Mammary epithelial cell (primary cell): ENCODE data around the gene SIX4.

Experiments used
- EZH2 ChIP-seq: IDR thresholded peaks from 2 replicates; pipeline ENCODE4 v1.6.1; 2012; ENCODE audit warnings: low read length, inconsistent platforms, borderline replicate concordance
- TF ChIP-seq, protein P1 (sequence below), 2 donors: IDR thresholded peaks in 1 of 2; conservative IDR thresholded peaks in 1 of 2; 2 replicates each; pipeline ENCODE4 v1.5.1; 2011 to 2012; ENCODE audit warnings: inconsistent platforms in 2 of 2, low read length in 2 of 2, mild to moderate bottlenecking in 2 of 2, control low read depth in 1 of 2, low read depth in 1 of 2; ENCODE audit not compliant: insufficient read depth in 1 of 2; ENCODE audit errors: extremely low read depth in 1 of 2

DNA sequence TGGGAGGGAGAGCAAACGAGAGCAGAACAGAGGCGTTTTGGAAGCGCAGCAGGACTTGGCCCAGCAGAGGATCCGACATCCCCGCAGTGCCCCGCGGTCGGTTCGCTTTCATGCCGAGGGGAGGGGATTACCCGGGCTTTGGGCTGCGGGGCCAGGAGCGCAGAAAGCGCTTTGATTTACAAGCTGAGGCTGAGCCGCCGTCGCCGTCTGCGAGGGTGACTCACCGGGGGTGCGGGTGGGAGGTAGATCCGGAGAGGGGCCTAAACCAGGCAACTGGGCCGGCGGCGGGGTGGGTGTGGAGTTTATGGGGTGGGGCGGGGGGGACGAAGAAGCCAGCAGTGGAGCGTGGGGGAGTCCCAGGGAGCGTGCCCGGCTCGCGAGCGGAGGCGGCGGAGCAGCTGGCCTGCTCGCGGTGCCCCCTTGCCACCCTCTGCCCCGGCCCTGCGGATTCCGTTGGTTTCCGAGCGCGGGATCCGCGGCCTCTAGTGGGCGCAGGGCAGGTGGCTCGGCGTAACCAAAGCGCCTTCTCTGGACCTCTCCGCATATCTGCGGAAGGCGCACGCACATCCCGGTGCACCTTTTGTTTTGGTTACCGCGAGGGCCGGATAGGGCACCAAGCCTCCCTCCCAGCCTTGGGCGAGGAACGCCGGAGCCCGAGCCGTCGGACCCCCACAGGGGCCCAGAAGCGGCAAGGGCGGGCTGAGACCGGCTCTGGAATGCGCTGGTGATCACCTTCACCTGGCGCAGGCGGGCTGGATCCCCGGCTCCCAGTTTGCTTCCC, 2.6 kb downstream of the SIX4 start:
- TF ChIP-seq, protein P1, sequence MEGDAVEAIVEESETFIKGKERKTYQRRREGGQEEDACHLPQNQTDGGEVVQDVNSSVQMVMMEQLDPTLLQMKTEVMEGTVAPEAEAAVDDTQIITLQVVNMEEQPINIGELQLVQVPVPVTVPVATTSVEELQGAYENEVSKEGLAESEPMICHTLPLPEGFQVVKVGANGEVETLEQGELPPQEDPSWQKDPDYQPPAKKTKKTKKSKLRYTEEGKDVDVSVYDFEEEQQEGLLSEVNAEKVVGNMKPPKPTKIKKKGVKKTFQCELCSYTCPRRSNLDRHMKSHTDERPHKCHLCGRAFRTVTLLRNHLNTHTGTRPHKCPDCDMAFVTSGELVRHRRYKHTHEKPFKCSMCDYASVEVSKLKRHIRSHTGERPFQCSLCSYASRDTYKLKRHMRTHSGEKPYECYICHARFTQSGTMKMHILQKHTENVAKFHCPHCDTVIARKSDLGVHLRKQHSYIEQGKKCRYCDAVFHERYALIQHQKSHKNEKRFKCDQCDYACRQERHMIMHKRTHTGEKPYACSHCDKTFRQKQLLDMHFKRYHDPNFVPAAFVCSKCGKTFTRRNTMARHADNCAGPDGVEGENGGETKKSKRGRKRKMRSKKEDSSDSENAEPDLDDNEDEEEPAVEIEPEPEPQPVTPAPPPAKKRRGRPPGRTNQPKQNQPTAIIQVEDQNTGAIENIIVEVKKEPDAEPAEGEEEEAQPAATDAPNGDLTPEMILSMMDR (conservative IDR thresholded peaks at IDR 0.05 in 1 of 2, IDR thresholded peaks at IDR 0.05 in 1 of 2; ENCODE audit: extremely low read depth in 1 of 2, insufficient read depth in 1 of 2, low read depth in 1 of 2, low read length in 2 of 2), result peak; percentile 17 to 62
- no peak for TF ChIP-seq EZH2
